Thoracic aorta (tissue), 2 donors: ENCODE data around the gene ZNF256. TPM values are rescaled to one million over a fixed set of nuclear protein-coding genes. Genes with fewer than 3 reads are reported as not detected.
"Not testable (repeated sequence)": the region's sequence is repeated elsewhere in the genome, so short reads cannot be mapped to it uniquely, and the experiment has no call there.

Experiments used
- ATAC-seq: fragments of 150-250 bp; one replicate; pipeline ENCODE4 v1.8.0; 2017; ENCODE audit warnings: low read depth; ENCODE audit not compliant: insufficient number of reproducible peaks, low FRiP score
- DNase-seq: peaks from one replicate; pipeline ENCODE4 v3.0.0-alpha.2; 2020; ENCODE audit warnings: low spot score
- H3K27ac ChIP-seq, 2 donors: fragments of 200-600 bp; sonication (generic); 1 replicate in 1 of 2; 2 replicates in 1 of 2; pipeline ENCODE4 v1.5.1; 2016; ENCODE audit warnings: mild to moderate bottlenecking in 2 of 2, moderate library complexity in 2 of 2
- H3K27me3 ChIP-seq: fragments of 200-600 bp; sonication (generic); replicated peaks from 2 replicates; pipeline ENCODE4 v1.6.0; 2016; ENCODE audit warnings: mild to moderate bottlenecking; ENCODE audit not compliant: insufficient read depth
- H3K36me3 ChIP-seq: fragments of 200-600 bp; sonication (generic); one replicate; pipeline ENCODE4 v1.5.1; 2016
- H3K4me1 ChIP-seq, 2 donors: fragments of 200-600 bp; sonication (generic); 1 replicate in 1 of 2; 2 replicates in 1 of 2; pipeline versions ENCODE4 v1.5.1 to v1.6.0; 2016; ENCODE audit warnings: low read depth in 2 of 2, mild to moderate bottlenecking in 1 of 2; ENCODE audit not compliant: control insufficient read depth in 1 of 2
- H3K4me3 ChIP-seq: fragments of 200-600 bp; sonication (generic); 2 replicates; pipeline ENCODE4 v1.5.1; 2016; ENCODE audit warnings: mild to moderate bottlenecking
- H3K9me3 ChIP-seq: fragments of 200-600 bp; sonication (generic); 2 replicates; pipeline ENCODE4 v1.5.1; 2016
- CTCF ChIP-seq: fragments of 200-600 bp; sonication (generic); IDR thresholded peaks from one replicate; pipeline ENCODE4 v1.5.1; 2019; ENCODE audit warnings: antibody characterized with exemption
- total RNA-seq, 2 donors: library from RNA; depleted of rRNA; stranded (reverse); fragments of >200 nt; gene quantifications; one replicate each; pipeline versions ENCODE4 v1.1.0 to v1.2.3, GENCODE V29; 2016

The ZNF256 gene
- total RNA-seq, 2 donors from 2014 or later = 1.4 to 7.6 TPM

GRCh38 chr19:57946316-57946715, 1.2 kb downstream of the ZNF256 start:
- no peak for TF ChIP-seq CTCF
- Histone ChIP-seq H3K4me3 (peak overlapping the region; percentile 83), H3K27ac (no peak overlapping the region), H3K4me1 (peaks cover 3 to 9% of the 10 kb centered on the region in 2 donors), H3K36me3 (peaks cover 33% of the 10 kb centered on the region), H3K9me3 (peaks cover 37% of the 10 kb centered on the region), H3K27me3 (no peaks in the 10 kb centered on the region)
- DNase-seq = no peak
- no peak for ATAC-seq

- no peak for TF ChIP-seq CTCF
- DNase-seq = no peak
- Histone ChIP-seq H3K9me3 (peaks cover 71% of the 10 kb centered on the region), H3K4me1 (peaks cover under 1 to 3% of the 10 kb centered on the region in 2 donors), H3K27ac (no peak overlapping the region), H3K4me3 (no peak overlapping the region), H3K36me3 (peaks cover 59% of the 10 kb centered on the region), H3K27me3 (no peaks in the 10 kb centered on the region)
- no peak for ATAC-seq
These were observed 5.9 kb downstream of the ZNF256 start for GRCh38 chr19:57941593-57941992.

GRCh38 chr19:57935731-57936130, 11.8 kb downstream of the ZNF256 start:
- TF ChIP-seq CTCF = no peak
- Histone ChIP-seq H3K4me3 (no peak overlapping the region), H3K9me3 (peaks cover 65% of the 10 kb centered on the region), H3K27me3 (no peaks in the 10 kb centered on the region), H3K27ac (no peak overlapping the region), H3K4me1 (no peaks in the 10 kb centered on the region), H3K36me3 (peaks cover 20% of the 10 kb centered on the region)
- ATAC-seq (no peak), DNase-seq (no peak)

- no peak for ATAC-seq
- H3K27ac ChIP-seq = no peak within 1 kb of the TSS
- H3K4me1 ChIP-seq = no peaks in the 10 kb centered on the region
- TF ChIP-seq CTCF = no peak
- H3K9me3 ChIP-seq = peaks cover 66% of the 10 kb centered on the region
- H3K4me3 ChIP-seq = peak within 1 kb of the TSS; percentile 73
- no peak for DNase-seq
- H3K27me3 ChIP-seq = no peaks in the 10 kb centered on the region
- peaks cover 23% of the 10 kb centered on the region for H3K36me3 ChIP-seq
These were observed 12.5 kb downstream of the ZNF256 start, which contains the start of gene ZNF418 for GRCh38 chr19:57934820-57935665. Gene ZNF418, minus strand, starts transcription at chr19:57935402. Its CDS starts 1,580 bp downstream, at chr19:57933822.

- H3K4me1 ChIP-seq = no peaks in the 10 kb centered on the region
- H3K36me3 ChIP-seq = peaks cover 9% of the 10 kb centered on the region
- no peaks in the 10 kb centered on the region for H3K27me3 ChIP-seq
- no peak overlapping the region for H3K4me3 ChIP-seq
- H3K9me3 ChIP-seq = peaks cover 43% of the 10 kb centered on the region
- ATAC-seq (no peak), DNase-seq (no peak)
- H3K27ac ChIP-seq = no peak overlapping the region
- TF ChIP-seq CTCF = no peak
These were observed 19.9 kb downstream of the ZNF256 start for GRCh38 chr19:57927587-57927986.

GRCh38 chr19:57916168-57916995, 31.1 kb downstream of the ZNF256 start, which contains the start of gene ZNF417:
Gene ZNF417, minus strand, starts transcription at chr19:57916592. Its CDS starts 181 bp downstream, at chr19:57916411.
- Histone ChIP-seq H3K36me3 (peaks cover 25% of the 10 kb centered on the region), H3K9me3 (peaks cover 27% of the 10 kb centered on the region), H3K27ac (peak within 1 kb of the TSS; percentile 56 to 70), H3K4me3 (peak within 1 kb of the TSS; percentile 99)
- DNase-seq (peak; percentile 52), ATAC-seq (peak; percentile 99)
- H3K27me3 ChIP-seq, H3K4me1 ChIP-seq: not testable (repeated sequence)
